ENCODE results near the gene RAD51B. TPM values are rescaled to one million over a fixed set of nuclear protein-coding genes. Genes with fewer than 3 reads are reported as not detected.
A peak's percentile ranks its signal among the peaks of the same experiment; 100 is the strongest.

The RAD51B gene
- total and polyA plus RNA-seq, 4 donors, result 2.5 to 95.0 (median 9.6) TPM

GRCh38 chr14:68656452-68656851, 836.9 kb downstream of the RAD51B start:
- DNase-seq, result no peak

GRCh38 chr14:68657300-68658028, 837.9 kb downstream of the RAD51B start:
- no peak for TF ChIP-seq CTCF (IDR thresholded peaks at IDR 0.05; ENCODE audit: control extremely low read depth, extremely low read depth)
- H3K9me3 ChIP-seq (ENCODE audit: control insufficient read depth in 4 of 4, insufficient read depth in 3 of 4, low read length in 3 of 4), result no peaks in the 10 kb centered on the region
- WGBS, 2 donors, result 96 to 98% methylated on average over 4 of the region's 4 CpGs
- H3K9ac ChIP-seq (ENCODE audit: insufficient read depth in 1 of 2, low read length in 2 of 2), result no peak overlapping the region
- no peaks in the 10 kb centered on the region for H3K27me3 ChIP-seq (ENCODE audit: control insufficient read depth in 3 of 3, insufficient read depth in 3 of 3, low read length in 2 of 3)
- no peak overlapping the region for H3K27ac ChIP-seq (ENCODE audit: low read depth in 1 of 2, low read length in 1 of 2)
- peaks cover 0 to 57% (median 24%) of the 10 kb centered on the region in 5 donors for H3K4me1 ChIP-seq (ENCODE audit: control insufficient read depth in 5 of 5, insufficient read depth in 5 of 5, low read length in 5 of 5)
- no peaks in the 10 kb centered on the region for H3K36me3 ChIP-seq (ENCODE audit: control insufficient read depth in 4 of 4, insufficient read depth in 4 of 4, low read length in 4 of 4)
- ATAC-seq (ENCODE audit: insufficient read depth, low FRiP score), result no peak
- DNase-seq, result no peak
- H3K4me3 ChIP-seq, result no peak overlapping the region

More at GRCh38 chr14:68656452-68656851, 836.9 kb downstream of the RAD51B start:
- Histone ChIP-seq H3K36me3 (ENCODE audit: control insufficient read depth in 4 of 4, insufficient read depth in 4 of 4, low read length in 4 of 4) (no peaks in the 10 kb centered on the region), H3K4me1 (ENCODE audit: control insufficient read depth in 5 of 5, insufficient read depth in 5 of 5, low read length in 5 of 5) (peaks cover 0 to 62% (median 34%) of the 10 kb centered on the region in 5 donors), H3K4me3 (no peak overlapping the region), H3K27ac (ENCODE audit: low read depth in 1 of 2, low read length in 1 of 2) (no peak overlapping the region), H3K9ac (ENCODE audit: insufficient read depth in 1 of 2, low read length in 2 of 2) (no peak overlapping the region), H3K9me3 (ENCODE audit: control insufficient read depth in 4 of 4, insufficient read depth in 3 of 4, low read length in 3 of 4) (no peaks in the 10 kb centered on the region), H3K27me3 (ENCODE audit: control insufficient read depth in 3 of 3, insufficient read depth in 3 of 3, low read length in 2 of 3) (no peaks in the 10 kb centered on the region)
- ATAC-seq (ENCODE audit: insufficient read depth, low FRiP score), result no peak
- 96 to 98% methylated on average over 8 of the region's 8 CpGs for WGBS, 2 donors
- no peak for TF ChIP-seq CTCF (IDR thresholded peaks at IDR 0.05; ENCODE audit: control extremely low read depth, extremely low read depth)

GRCh38 chr14:68658029-68658509, 838.5 kb downstream of the RAD51B start:
- Histone ChIP-seq H3K4me3 (no peak overlapping the region), H3K9ac (ENCODE audit: insufficient read depth in 1 of 2, low read length in 2 of 2) (no peak overlapping the region), H3K36me3 (ENCODE audit: control insufficient read depth in 4 of 4, insufficient read depth in 4 of 4, low read length in 4 of 4) (no peaks in the 10 kb centered on the region), H3K27ac (ENCODE audit: low read depth in 1 of 2, low read length in 1 of 2) (no peak overlapping the region), H3K4me1 (ENCODE audit: control insufficient read depth in 5 of 5, insufficient read depth in 5 of 5, low read length in 5 of 5) (peaks cover 0 to 53% (median 23%) of the 10 kb centered on the region in 5 donors), H3K9me3 (ENCODE audit: control insufficient read depth in 4 of 4, insufficient read depth in 3 of 4, low read length in 3 of 4) (no peaks in the 10 kb centered on the region), H3K27me3 (ENCODE audit: control insufficient read depth in 3 of 3, insufficient read depth in 3 of 3, low read length in 2 of 3) (no peaks in the 10 kb centered on the region)
- DNase-seq (peak in 1 of 3 donors; percentile 11), ATAC-seq (ENCODE audit: insufficient read depth, low FRiP score) (no peak)
- TF ChIP-seq CTCF (IDR thresholded peaks at IDR 0.05; ENCODE audit: control extremely low read depth, extremely low read depth), result no peak
- 86 to 91% methylated on average over 8 of the region's 8 CpGs for WGBS, 2 donors
